DMS114 treated with DMSO at 0.1 percent for 48 hours (cell line): ENCODE measurements around the gene PTCD1.
A peak's percentile ranks its signal among the peaks of the same experiment; 100 is the strongest.

Experiments used
- DNase-seq: peaks from one replicate; lab custom pipeline; 2025; ENCODE audit not compliant: unreplicated experiment; lab: John Stamatoyannopoulos, UW

The PTCD1 gene

DNA sequence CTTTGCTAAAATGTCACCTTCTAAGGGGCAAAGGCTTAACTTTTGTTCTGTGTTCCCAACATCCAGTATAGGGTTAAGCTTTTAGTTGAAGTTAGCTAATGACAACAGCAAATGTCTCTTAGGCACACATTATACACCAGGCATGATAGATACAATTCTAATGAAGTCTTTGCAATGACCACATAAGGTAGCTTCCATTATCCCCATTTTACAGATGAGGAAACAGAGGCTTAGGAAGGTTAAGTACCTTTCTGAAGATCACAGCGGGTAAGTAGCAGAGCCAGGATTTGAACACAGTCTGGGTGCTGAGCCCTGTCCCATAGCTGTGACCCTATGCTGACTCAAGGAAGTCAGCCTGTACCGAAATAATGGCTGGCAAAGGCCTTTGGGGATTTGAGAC, 28.0 kb downstream of the PTCD1 start:
- DNase-seq, result no peak

DNA sequence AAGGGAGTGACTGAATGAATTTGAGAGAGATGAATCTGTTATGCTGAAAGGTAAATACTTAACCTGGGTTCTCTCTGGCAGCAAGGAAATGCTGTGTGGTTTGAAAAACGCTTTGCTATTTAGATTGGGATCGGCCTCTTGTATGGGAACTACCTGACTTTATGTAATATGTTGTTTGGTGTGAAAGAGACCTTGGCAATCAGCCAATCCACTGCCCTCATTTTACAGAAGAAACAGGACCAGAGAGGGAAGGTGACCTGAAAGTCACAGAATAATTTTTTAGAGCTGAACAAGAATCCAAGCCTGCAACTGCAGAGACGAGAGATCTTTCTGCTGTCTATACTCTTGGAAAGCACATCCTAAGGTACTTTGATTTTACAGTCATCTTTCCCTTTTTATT, 28.8 kb downstream of the PTCD1 start:
- no peak for DNase-seq

- no peak for DNase-seq
Observed at GRCh38 chr7:99409192-99409572, 29.4 kb downstream of the PTCD1 start.

- DNase-seq, result peak; percentile 88
Observed at GRCh38 chr7:99408379-99409191, 30.0 kb downstream of the PTCD1 start, which contains the start of the genes BUD31 and PDAP1. BUD31 (plus strand) TSS chr7:99408969; CDS start chr7:99411093, 2,124 bp downstream. PDAP1 (minus strand) TSS chr7:99408597; CDS start chr7:99408548, 49 bp downstream.

GRCh38 chr7:99407872-99408378, 30.7 kb downstream of the PTCD1 start:
- no peak for DNase-seq

DNA sequence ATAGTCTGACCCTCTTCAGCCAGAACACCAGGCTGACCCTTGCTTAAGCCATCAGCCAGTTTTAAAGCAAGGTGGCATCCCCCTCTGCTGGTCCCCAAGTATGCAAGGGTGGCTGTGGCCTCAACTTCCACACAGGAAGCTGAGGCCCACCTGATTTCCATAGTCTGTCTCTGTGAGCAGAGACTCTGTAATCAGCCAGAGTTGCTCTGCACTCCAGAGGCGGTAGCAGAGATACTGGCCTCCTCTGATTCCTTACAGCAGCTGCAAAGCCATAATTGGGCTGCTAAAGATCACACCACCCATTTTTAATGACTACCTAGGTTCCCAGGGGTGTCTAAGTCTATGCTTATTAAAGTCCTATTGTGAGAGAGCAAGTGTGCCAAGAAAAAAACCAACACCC, 32.0 kb downstream of the PTCD1 start:
- DNase-seq, result no peak

- no peak for DNase-seq
Observed at GRCh38 chr7:99404977-99405320, 33.6 kb downstream of the PTCD1 start.

- DNase-seq, result no peak
Observed at GRCh38 chr7:99404235-99404976, 34.2 kb downstream of the PTCD1 start.

- DNase-seq, result no peak
Observed at GRCh38 chr7:99403764-99404163, 34.8 kb downstream of the PTCD1 start.

DNA sequence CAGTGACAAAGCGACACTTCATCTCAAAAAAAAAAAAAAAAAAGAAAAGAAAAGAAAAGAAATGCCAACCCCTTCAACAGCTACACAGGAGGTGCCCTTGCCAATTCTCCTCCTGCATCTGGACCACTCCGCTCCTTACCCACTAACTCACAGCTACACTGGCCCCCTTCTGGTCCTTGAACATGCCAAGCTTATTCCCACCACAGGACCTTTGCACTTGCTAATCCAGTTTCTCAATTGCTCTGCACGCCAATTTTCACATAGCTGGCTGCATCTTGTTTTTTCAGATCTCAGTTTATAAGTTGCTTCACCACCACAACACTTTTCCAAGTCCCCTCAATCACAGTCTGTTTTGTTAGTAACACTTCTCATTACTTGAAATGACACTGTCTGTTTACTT, 35.7 kb downstream of the PTCD1 start:
- no peak for DNase-seq

DNA sequence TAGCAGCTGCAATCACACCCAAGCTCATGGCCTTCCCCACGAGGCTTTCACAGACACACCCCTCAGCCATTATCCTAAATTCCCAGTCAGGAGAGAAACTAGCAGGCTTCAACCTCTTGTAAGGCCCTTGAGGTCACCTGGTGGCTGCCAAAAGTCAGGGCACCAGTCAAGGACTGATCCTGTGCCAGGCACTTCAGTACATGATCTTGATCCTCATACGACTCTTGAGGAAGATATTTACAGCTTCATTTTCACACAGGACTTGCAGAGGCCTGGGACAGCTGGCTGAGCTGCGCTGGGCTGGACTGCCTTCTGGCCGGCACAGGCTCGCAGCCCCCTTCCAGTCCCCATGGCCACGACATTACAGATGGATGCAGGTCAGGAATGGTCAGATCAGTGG, 39.0 kb downstream of the PTCD1 start:
- DNase-seq, result no peak

- DNase-seq, result no peak
Observed at GRCh38 chr7:99398891-99399445, 39.6 kb downstream of the PTCD1 start.

- DNase-seq, result no peak
Observed at GRCh38 chr7:99397297-99397983, 41.2 kb downstream of the PTCD1 start.

DNA sequence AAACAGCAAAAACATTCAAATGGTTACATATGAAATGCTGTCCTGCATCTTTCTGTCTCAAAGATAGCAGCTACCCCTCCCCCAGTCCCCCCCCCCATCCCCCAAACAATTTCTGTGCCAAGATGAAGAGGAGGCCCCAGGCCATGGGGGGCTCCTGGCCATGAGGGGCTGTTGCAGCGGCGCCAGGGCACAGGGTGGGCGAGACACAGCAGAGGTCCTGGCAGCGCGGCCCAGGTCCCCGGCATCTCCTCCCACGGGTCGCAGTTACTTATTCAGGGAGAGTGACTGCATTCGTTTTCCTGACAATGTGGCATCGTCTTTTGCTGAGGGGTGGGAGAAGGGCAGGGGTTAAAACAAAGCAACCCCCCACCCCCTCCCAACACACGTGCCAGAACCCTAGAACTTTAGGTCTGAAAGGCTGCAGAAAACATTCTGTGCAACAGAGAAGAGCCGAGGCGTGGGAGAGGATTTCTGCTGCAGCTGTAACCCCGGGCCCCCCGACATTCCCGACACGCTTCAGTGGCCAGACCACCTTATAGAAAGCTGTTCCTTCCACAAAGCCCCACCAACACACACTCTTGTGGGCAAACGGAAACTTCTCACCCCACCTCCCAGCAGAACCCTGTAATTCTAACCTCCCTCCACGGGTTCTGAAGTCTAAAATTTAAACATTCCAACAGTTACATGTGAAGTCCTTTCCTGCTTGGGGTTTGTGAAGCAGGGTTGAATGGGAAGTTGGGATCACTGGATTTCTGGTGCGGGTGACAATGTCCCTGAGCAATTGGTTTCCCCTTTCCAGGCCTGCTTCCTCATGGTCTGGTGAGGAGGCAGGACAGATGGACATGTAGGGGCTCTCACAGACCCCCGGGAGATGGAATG, 41.9 kb downstream of the PTCD1 start:
- no peak for DNase-seq

- DNase-seq, result no peak
Observed at GRCh38 chr7:99395616-99396327, 42.8 kb downstream of the PTCD1 start.

- no peak for DNase-seq
Observed at GRCh38 chr7:99394188-99394502, 44.5 kb downstream of the PTCD1 start.

DNA sequence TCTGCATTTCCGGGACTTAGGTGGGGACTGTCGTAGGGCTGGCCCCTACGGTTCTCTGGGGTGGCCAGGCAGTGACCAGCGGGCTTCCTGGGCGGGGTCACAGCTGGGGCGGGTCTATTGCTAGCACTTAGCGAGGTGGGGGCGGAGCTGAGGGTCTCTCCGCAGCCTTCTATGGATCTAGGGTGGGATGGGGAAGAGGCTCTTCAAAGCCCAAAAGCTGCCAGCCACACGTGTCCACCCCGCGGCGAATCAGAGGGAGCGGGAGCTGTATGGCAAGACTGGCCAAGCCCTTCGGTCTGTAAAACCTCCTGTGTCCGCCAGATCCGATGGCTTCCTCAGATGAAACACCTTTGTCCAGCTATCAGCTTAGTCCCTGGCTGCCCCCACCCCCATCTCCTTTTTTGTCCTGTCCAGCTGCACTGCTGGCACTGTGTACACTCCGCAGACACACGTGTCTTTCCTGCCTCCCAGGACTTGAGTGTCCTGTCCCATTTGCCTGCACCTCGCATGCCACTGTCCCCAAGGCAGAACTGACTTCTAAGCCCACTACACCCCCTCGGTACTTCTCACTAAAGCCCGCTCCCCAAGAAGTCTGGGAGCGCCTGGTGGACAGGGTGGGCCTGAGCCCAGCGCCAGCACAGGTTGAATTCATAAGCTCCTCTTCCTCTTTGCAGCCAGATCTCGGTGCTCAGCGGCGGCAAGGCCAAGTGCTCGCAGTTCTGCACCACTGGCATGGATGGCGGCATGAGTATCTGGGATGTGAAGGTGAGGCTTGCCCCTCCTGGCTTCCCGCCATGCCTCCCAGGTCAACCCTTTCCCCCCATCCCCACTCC, 45.0 kb downstream of the PTCD1 start:
- peak; percentile 42 for DNase-seq

DNA sequence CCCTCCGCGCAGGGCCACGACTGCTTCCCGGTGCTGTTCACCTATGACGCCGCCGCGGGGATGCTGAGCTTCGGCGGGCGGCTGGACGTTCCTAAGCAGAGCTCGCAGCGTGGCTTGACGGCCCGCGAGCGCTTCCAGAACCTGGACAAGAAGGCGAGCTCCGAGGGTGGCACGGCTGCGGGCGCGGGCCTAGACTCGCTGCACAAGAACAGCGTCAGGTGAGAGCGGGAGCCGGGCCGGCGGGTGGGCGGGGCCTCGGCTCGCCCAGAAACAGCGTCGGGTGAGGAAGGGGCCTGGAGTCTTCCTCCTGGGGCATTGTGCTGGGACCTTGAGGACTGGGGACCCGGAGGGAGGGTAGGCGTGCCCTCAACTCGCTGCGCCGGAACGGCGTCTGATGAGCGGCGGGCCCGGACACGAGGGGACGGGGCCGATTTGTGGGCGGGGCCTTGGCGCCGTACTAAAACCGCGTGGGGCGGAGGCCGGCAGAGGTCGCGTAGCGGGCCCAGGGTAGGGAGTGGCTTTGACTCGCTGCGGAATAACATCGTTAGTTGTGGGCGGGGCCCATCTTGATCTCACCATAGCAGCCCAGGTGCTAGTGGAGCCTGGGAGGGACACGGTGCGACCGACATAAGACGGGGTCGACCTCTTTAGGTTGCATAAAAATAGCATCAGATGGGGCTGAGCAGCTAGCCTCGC, 45.8 kb downstream of the PTCD1 start:
- no peak for DNase-seq
